Effector memory CD8-positive, alpha-beta T cell (primary cell): ENCODE measurements around the gene BNIP2.

Experiments used
- ATAC-seq: fragments of 150-1000 bp; cut with Tn5 transposase; replicated peaks from 2 replicates; pipeline ENCODE4 v1.10.0; 2021; ENCODE audit warnings: mild to moderate bottlenecking, moderate library complexity
- DNase-seq, 3 experiments: peaks; one replicate each; pipeline ENCODE4 v3.0.0; 2021
- H3K27ac Mint-ChIP-seq, 2 donors: one replicate each; pipeline ENCODE4 v1.8.0; 2022; ENCODE audit warnings: mild to moderate bottlenecking in 2 of 2, mixed read lengths in 2 of 2, moderate library complexity in 2 of 2
- H3K27me3 Mint-ChIP-seq, 2 donors: one replicate each; pipeline ENCODE4 v1.8.0; 2022; ENCODE audit warnings: mixed read lengths in 2 of 2
- H3K36me3 Mint-ChIP-seq: one replicate; pipeline ENCODE4 v1.8.0; 2022; ENCODE audit warnings: mild to moderate bottlenecking, moderate library complexity, mixed read lengths; ENCODE audit not compliant: insufficient read depth
- H3K4me1 Mint-ChIP-seq, 2 donors: one replicate each; pipeline ENCODE4 v1.8.0; 2022; ENCODE audit warnings: low read depth in 2 of 2, mixed read lengths in 2 of 2
- H3K4me3 Mint-ChIP-seq, 2 donors: one replicate each; pipeline ENCODE4 v1.8.0; 2022; ENCODE audit warnings: mild to moderate bottlenecking in 2 of 2, mixed read lengths in 2 of 2, moderate library complexity in 2 of 2
- H3K9me3 Mint-ChIP-seq, 2 donors: one replicate each; pipeline ENCODE4 v1.8.0; 2022; ENCODE audit warnings: mixed read lengths in 2 of 2
- total RNA-seq, 9 experiments: gene quantifications; one replicate each; lab custom pipeline; 2026; lab: John Stamatoyannopoulos, UW

BNIP2 gene
- 118 to 252 (median 224) reads per million in 9 experiments for total RNA-seq

GRCh38 chr15:59688782-59689625 is at the start of gene BNIP2:
BNIP2 (minus strand) TSS chr15:59689320; CDS start chr15:59682457, 6,863 bp downstream.
- H3K36me3 Mint-ChIP-seq = peaks cover 24% of the 10 kb centered on the region
- no peaks in the 10 kb centered on the region for H3K27me3 Mint-ChIP-seq
- peak within 1 kb of the TSS; percentile 90 to 98 for H3K27ac Mint-ChIP-seq
- peaks cover 18 to 38% of the 10 kb centered on the region in 2 donors for H3K4me1 Mint-ChIP-seq
- ATAC-seq = peak; percentile 88
- no peaks in the 10 kb centered on the region for H3K9me3 Mint-ChIP-seq
- H3K4me3 Mint-ChIP-seq = peak within 1 kb of the TSS; percentile 95 to 97
- DNase-seq = peak; percentile 99 to 100 (median 99)

GRCh38 chr15:59738676-59739075 is 49.6 kb upstream of the BNIP2 start:
- DNase-seq (no peak), ATAC-seq (no peak)
- Mint-ChIP-seq H3K9me3 (peaks cover 0 to 2% of the 10 kb centered on the region in 2 donors), H3K4me3 (no peak overlapping the region), H3K27me3 (peaks cover 16 to 20% of the 10 kb centered on the region in 2 donors), H3K4me1 (no peaks in the 10 kb centered on the region), H3K27ac (no peak overlapping the region), H3K36me3 (no peaks in the 10 kb centered on the region)

GRCh38 chr15:59736181-59736580 is 47.1 kb upstream of the BNIP2 start:
- Mint-ChIP-seq H3K9me3 (no peaks in the 10 kb centered on the region), H3K4me1 (no peaks in the 10 kb centered on the region), H3K27me3 (peaks cover 9 to 14% of the 10 kb centered on the region in 2 donors), H3K4me3 (no peak overlapping the region), H3K36me3 (no peaks in the 10 kb centered on the region), H3K27ac (no peak overlapping the region)
- DNase-seq (no peak), ATAC-seq (no peak)

- no peaks in the 10 kb centered on the region for H3K4me1 Mint-ChIP-seq
- H3K27ac Mint-ChIP-seq = no peak overlapping the region
- no peaks in the 10 kb centered on the region for H3K9me3 Mint-ChIP-seq
- ATAC-seq (no peak), DNase-seq (no peak)
- peaks cover 20 to 30% of the 10 kb centered on the region in 2 donors for H3K27me3 Mint-ChIP-seq
- H3K36me3 Mint-ChIP-seq = no peaks in the 10 kb centered on the region
- H3K4me3 Mint-ChIP-seq = no peak overlapping the region
Measured at GRCh38 chr15:59725151-59725486, 36.0 kb upstream of the BNIP2 start.

- Mint-ChIP-seq H3K27me3 (peaks cover 13 to 22% of the 10 kb centered on the region in 2 donors), H3K27ac (no peak overlapping the region), H3K4me1 (no peaks in the 10 kb centered on the region), H3K9me3 (no peaks in the 10 kb centered on the region), H3K36me3 (peaks cover 4% of the 10 kb centered on the region), H3K4me3 (no peak overlapping the region)
- no peak for ATAC-seq
- DNase-seq = no peak
Measured at GRCh38 chr15:59723687-59724346, 34.7 kb upstream of the BNIP2 start.

- ATAC-seq (no peak), DNase-seq (no peak)
- Mint-ChIP-seq H3K27ac (no peak overlapping the region), H3K36me3 (peaks cover 4% of the 10 kb centered on the region), H3K27me3 (peaks cover 8 to 15% of the 10 kb centered on the region in 2 donors), H3K4me3 (no peak overlapping the region), H3K9me3 (no peaks in the 10 kb centered on the region), H3K4me1 (no peaks in the 10 kb centered on the region)
Measured at GRCh38 chr15:59722476-59722875, 33.4 kb upstream of the BNIP2 start.

- DNase-seq (no peak), ATAC-seq (no peak)
- H3K27me3 Mint-ChIP-seq = peaks cover 8 to 11% of the 10 kb centered on the region in 2 donors
- H3K9me3 Mint-ChIP-seq = no peaks in the 10 kb centered on the region
- H3K27ac Mint-ChIP-seq = peak overlapping the region in 1 of 2 donors; percentile 13
- H3K4me1 Mint-ChIP-seq = no peaks in the 10 kb centered on the region
- peaks cover 4% of the 10 kb centered on the region for H3K36me3 Mint-ChIP-seq
- no peak overlapping the region for H3K4me3 Mint-ChIP-seq
Measured at GRCh38 chr15:59722037-59722436, 32.9 kb upstream of the BNIP2 start.

- DNase-seq (no peak), ATAC-seq (no peak)
- Mint-ChIP-seq H3K27ac (no peak overlapping the region), H3K4me3 (no peak overlapping the region), H3K36me3 (peaks cover 4% of the 10 kb centered on the region), H3K27me3 (peaks cover 10% of the 10 kb centered on the region in 2 donors), H3K9me3 (no peaks in the 10 kb centered on the region), H3K4me1 (no peaks in the 10 kb centered on the region)
Measured at GRCh38 chr15:59721411-59721810, 32.3 kb upstream of the BNIP2 start.

GRCh38 chr15:59713177-59713576 is 24.1 kb upstream of the BNIP2 start:
- no peak for DNase-seq
- Mint-ChIP-seq H3K4me3 (no peak overlapping the region), H3K4me1 (no peaks in the 10 kb centered on the region), H3K27ac (no peak overlapping the region), H3K27me3 (peaks cover 19 to 40% of the 10 kb centered on the region in 2 donors), H3K36me3 (peaks cover 4% of the 10 kb centered on the region), H3K9me3 (no peaks in the 10 kb centered on the region)
- ATAC-seq = no peak

- H3K36me3 Mint-ChIP-seq = peaks cover 4% of the 10 kb centered on the region
- no peak overlapping the region for H3K4me3 Mint-ChIP-seq
- DNase-seq (no peak), ATAC-seq (no peak)
- no peak overlapping the region for H3K27ac Mint-ChIP-seq
- H3K9me3 Mint-ChIP-seq = no peaks in the 10 kb centered on the region
- H3K4me1 Mint-ChIP-seq = no peaks in the 10 kb centered on the region
- H3K27me3 Mint-ChIP-seq = peaks cover 19 to 48% of the 10 kb centered on the region in 2 donors
Measured at GRCh38 chr15:59711451-59712243, 22.5 kb upstream of the BNIP2 start.

GRCh38 chr15:59707619-59708018 is 18.5 kb upstream of the BNIP2 start:
- Mint-ChIP-seq H3K4me3 (no peak overlapping the region), H3K4me1 (no peaks in the 10 kb centered on the region), H3K27ac (no peak overlapping the region), H3K9me3 (no peaks in the 10 kb centered on the region), H3K36me3 (no peaks in the 10 kb centered on the region), H3K27me3 (peaks cover 9 to 21% of the 10 kb centered on the region in 2 donors)
- ATAC-seq = no peak
- no peak for DNase-seq

- ATAC-seq = no peak
- Mint-ChIP-seq H3K4me1 (no peaks in the 10 kb centered on the region), H3K4me3 (no peak overlapping the region), H3K27ac (no peak overlapping the region), H3K27me3 (peaks cover 9 to 15% of the 10 kb centered on the region in 2 donors), H3K36me3 (no peaks in the 10 kb centered on the region), H3K9me3 (no peaks in the 10 kb centered on the region)
- no peak for DNase-seq
Measured at GRCh38 chr15:59703979-59704796, 15.1 kb upstream of the BNIP2 start.

GRCh38 chr15:59702351-59702750 is 13.2 kb upstream of the BNIP2 start:
- ATAC-seq = no peak
- DNase-seq = no peak
- Mint-ChIP-seq H3K9me3 (no peaks in the 10 kb centered on the region), H3K27me3 (peaks cover 5 to 6% of the 10 kb centered on the region in 2 donors), H3K4me3 (no peak overlapping the region), H3K4me1 (no peaks in the 10 kb centered on the region), H3K27ac (no peak overlapping the region), H3K36me3 (no peaks in the 10 kb centered on the region)
